ENCODE measurements around the gene AGFG1. TPM values are rescaled to one million over a fixed set of nuclear protein-coding genes. Genes with fewer than 3 reads are reported as not detected.

AGFG1 gene
- total RNA-seq, 1 experiment from 2014 or later = 72.5 TPM

DNA sequence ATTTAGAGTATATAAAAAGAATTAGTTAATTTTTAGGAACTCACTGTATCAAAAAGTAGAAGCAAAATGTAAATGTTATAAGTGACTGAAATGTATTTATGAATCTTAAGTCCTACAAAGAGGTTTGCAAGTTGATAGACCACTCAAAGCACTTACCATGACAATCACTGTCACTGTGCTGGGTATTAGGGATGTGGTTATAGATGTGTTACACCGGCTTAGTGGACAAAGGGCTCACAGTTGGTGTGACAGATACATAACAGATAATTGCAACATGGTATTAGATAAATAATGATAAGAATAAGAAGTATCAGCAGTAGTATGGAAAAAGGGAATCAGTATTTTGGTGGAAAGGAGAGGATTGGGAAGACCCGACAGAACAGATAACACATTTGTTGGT, 21.6 kb downstream of the AGFG1 start:
- ATAC-seq (no peak), DNase-seq (ENCODE audit: low read depth, low spot score) (no peak)
- Histone ChIP-seq H3K79me2 (ENCODE audit: insufficient read depth, low read length) (peaks cover 99% of the 10 kb centered on the region), H4K20me1 (ENCODE audit: insufficient read depth) (peaks cover 13% of the 10 kb centered on the region), H3K9ac (ENCODE audit: low read length) (no peak overlapping the region), H3K4me2 (ENCODE audit: low read length) (no peak overlapping the region), H3K27ac (ENCODE audit: low read depth, low read length) (no peak overlapping the region), H3K36me3 (ENCODE audit: control insufficient read depth in 1 of 2, insufficient read depth in 2 of 2, low read length in 2 of 2) (0 out of 4 replicates have a peak, but pooled peaks cover 0 to 2% of the 10 kb centered on the region in 2 experiments), H3K4me1 (ENCODE audit: control insufficient read depth in 1 of 2, insufficient read depth in 2 of 2, low read length in 2 of 2) (no peaks in the 10 kb centered on the region), H3K27me3 (ENCODE audit: insufficient read depth, low read length) (no peaks in the 10 kb centered on the region), H3K9me3 (ENCODE audit: control insufficient read depth in 1 of 2, insufficient read depth in 1 of 2, low read depth in 1 of 2, low read length in 2 of 2) (no peaks in the 10 kb centered on the region), H3K9me2 (ENCODE audit: insufficient read depth) (no peaks in the 10 kb centered on the region), H2AFZ (ENCODE audit: low read depth, low read length, poor library complexity, severe bottlenecking) (no peak overlapping the region), H3K4me3 (replicated peaks in 1 of 2; ENCODE audit: low read depth in 1 of 2, low read length in 2 of 2) (no peak overlapping the region)
- TF ChIP-seq, protein P1, sequence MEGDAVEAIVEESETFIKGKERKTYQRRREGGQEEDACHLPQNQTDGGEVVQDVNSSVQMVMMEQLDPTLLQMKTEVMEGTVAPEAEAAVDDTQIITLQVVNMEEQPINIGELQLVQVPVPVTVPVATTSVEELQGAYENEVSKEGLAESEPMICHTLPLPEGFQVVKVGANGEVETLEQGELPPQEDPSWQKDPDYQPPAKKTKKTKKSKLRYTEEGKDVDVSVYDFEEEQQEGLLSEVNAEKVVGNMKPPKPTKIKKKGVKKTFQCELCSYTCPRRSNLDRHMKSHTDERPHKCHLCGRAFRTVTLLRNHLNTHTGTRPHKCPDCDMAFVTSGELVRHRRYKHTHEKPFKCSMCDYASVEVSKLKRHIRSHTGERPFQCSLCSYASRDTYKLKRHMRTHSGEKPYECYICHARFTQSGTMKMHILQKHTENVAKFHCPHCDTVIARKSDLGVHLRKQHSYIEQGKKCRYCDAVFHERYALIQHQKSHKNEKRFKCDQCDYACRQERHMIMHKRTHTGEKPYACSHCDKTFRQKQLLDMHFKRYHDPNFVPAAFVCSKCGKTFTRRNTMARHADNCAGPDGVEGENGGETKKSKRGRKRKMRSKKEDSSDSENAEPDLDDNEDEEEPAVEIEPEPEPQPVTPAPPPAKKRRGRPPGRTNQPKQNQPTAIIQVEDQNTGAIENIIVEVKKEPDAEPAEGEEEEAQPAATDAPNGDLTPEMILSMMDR (IDR thresholded peaks at IDR 0.05 in 2 of 3, conservative IDR thresholded peaks at IDR 0.05 in 1 of 3; ENCODE audit: borderline replicate concordance in 1 of 3, insufficient read depth in 1 of 3, low read depth in 2 of 3, low read length in 2 of 3) = no peak
- no peak for TF ChIP-seq ZFX (IDR thresholded peaks at IDR 0.05)
- no peak for TF ChIP-seq SRF (IDR thresholded peaks at IDR 0.05; ENCODE audit: low read depth)
- no peak for TF ChIP-seq CBX3 (IDR thresholded peaks at IDR 0.05; ENCODE audit: low read depth)
- TF ChIP-seq, protein P2, sequence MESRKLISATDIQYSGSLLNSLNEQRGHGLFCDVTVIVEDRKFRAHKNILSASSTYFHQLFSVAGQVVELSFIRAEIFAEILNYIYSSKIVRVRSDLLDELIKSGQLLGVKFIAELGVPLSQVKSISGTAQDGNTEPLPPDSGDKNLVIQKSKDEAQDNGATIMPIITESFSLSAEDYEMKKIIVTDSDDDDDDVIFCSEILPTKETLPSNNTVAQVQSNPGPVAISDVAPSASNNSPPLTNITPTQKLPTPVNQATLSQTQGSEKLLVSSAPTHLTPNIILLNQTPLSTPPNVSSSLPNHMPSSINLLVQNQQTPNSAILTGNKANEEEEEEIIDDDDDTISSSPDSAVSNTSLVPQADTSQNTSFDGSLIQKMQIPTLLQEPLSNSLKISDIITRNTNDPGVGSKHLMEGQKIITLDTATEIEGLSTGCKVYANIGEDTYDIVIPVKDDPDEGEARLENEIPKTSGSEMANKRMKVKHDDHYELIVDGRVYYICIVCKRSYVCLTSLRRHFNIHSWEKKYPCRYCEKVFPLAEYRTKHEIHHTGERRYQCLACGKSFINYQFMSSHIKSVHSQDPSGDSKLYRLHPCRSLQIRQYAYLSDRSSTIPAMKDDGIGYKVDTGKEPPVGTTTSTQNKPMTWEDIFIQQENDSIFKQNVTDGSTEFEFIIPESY (IDR thresholded peaks at IDR 0.05; ENCODE audit: extremely low read depth, insufficient replicate concordance, low read length) = no peak
- TF ChIP-seq, protein P3, sequence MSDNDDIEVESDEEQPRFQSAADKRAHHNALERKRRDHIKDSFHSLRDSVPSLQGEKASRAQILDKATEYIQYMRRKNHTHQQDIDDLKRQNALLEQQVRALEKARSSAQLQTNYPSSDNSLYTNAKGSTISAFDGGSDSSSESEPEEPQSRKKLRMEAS (IDR thresholded peaks at IDR 0.05) = no peak
- TF ChIP-seq, protein P4, sequence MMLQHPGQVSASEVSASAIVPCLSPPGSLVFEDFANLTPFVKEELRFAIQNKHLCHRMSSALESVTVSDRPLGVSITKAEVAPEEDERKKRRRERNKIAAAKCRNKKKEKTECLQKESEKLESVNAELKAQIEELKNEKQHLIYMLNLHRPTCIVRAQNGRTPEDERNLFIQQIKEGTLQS (IDR thresholded peaks at IDR 0.05) = no peak
- no peak for TF ChIP-seq SIN3A (IDR thresholded peaks at IDR 0.05; ENCODE audit: low read depth)
- no peak for TF ChIP-seq RAD21 (IDR thresholded peaks at IDR 0.05; ENCODE audit: low read depth)
- TF ChIP-seq, protein P5, sequence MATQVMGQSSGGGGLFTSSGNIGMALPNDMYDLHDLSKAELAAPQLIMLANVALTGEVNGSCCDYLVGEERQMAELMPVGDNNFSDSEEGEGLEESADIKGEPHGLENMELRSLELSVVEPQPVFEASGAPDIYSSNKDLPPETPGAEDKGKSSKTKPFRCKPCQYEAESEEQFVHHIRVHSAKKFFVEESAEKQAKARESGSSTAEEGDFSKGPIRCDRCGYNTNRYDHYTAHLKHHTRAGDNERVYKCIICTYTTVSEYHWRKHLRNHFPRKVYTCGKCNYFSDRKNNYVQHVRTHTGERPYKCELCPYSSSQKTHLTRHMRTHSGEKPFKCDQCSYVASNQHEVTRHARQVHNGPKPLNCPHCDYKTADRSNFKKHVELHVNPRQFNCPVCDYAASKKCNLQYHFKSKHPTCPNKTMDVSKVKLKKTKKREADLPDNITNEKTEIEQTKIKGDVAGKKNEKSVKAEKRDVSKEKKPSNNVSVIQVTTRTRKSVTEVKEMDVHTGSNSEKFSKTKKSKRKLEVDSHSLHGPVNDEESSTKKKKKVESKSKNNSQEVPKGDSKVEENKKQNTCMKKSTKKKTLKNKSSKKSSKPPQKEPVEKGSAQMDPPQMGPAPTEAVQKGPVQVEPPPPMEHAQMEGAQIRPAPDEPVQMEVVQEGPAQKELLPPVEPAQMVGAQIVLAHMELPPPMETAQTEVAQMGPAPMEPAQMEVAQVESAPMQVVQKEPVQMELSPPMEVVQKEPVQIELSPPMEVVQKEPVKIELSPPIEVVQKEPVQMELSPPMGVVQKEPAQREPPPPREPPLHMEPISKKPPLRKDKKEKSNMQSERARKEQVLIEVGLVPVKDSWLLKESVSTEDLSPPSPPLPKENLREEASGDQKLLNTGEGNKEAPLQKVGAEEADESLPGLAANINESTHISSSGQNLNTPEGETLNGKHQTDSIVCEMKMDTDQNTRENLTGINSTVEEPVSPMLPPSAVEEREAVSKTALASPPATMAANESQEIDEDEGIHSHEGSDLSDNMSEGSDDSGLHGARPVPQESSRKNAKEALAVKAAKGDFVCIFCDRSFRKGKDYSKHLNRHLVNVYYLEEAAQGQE (IDR thresholded peaks at IDR 0.05; ENCODE audit: low read depth) = no peak
- no peak for TF ChIP-seq JUND (IDR thresholded peaks at IDR 0.05)
- no peak for TF ChIP-seq SP1 (IDR thresholded peaks at IDR 0.05; ENCODE audit: low read depth)
- TF ChIP-seq POLR2AphosphoS5 (IDR thresholded peaks at IDR 0.05; ENCODE audit: low read depth, low read length) = no peak
- TF ChIP-seq EGR1 (IDR thresholded peaks at IDR 0.05; ENCODE audit: low read depth) = no peak
- no peak for TF ChIP-seq EZH2 (IDR thresholded peaks at IDR 0.05)
- no peak for TF ChIP-seq TCF7L2 (IDR thresholded peaks at IDR 0.05; ENCODE audit: borderline replicate concordance, extremely low read depth, insufficient read depth, insufficient read length)
- TF ChIP-seq EZH2phosphoT487 (IDR thresholded peaks at IDR 0.05; ENCODE audit: borderline replicate concordance) = no peak
- TF ChIP-seq ELF1 (IDR thresholded peaks at IDR 0.05; ENCODE audit: borderline replicate concordance, low read depth) = no peak
- no peak for TF ChIP-seq POLR2A (IDR thresholded peaks at IDR 0.05; ENCODE audit: borderline replicate concordance, extremely low read depth, insufficient read depth, insufficient read length)
- TF ChIP-seq CEBPB (IDR thresholded peaks at IDR 0.05; ENCODE audit: low read depth) = no peak
- ChIA-PET CTCF (no interaction called here), RAD21 (ENCODE audit: low non-redundant PET in 1 of 2, low total read pairs in 2 of 2, uncharacterized antibody in 2 of 2, unreplicated experiment in 2 of 2) (no interaction called here), POLR2A (no interaction called here)
- intact Hi-C loops (cut with micrococcal nuclease) = no loop called here
- BruUV-seq (replicated peaks) = TSS peak; percentile 9

Data from HCT116 (cell line).